Hematopoietic multipotent progenitor cell treated with erythropoietin and hydrocortisone succinate and interleukin-3 and kit ligand, for 6 days (in vitro differentiated cells): ENCODE measurements around the gene DTX4.

Experiments used
- DNase-seq: peaks from one replicate; pipeline ENCODE4 v3.0.0-alpha.2; 2015

DTX4 gene

GRCh38 chr11:59192446-59193020 is 20.6 kb downstream of the DTX4 start:
- DNase-seq: no peak

- no peak for DNase-seq
Observed at GRCh38 chr11:59193587-59194130, 21.7 kb downstream of the DTX4 start.

- DNase-seq: no peak
Observed at GRCh38 chr11:59195586-59195985, 23.7 kb downstream of the DTX4 start.

GRCh38 chr11:59196777-59197176 is 24.8 kb downstream of the DTX4 start:
- DNase-seq: no peak

GRCh38 chr11:59197991-59198390 is 26.1 kb downstream of the DTX4 start:
- DNase-seq: peak; percentile 41

- no peak for DNase-seq
Observed at GRCh38 chr11:59198726-59199125, 26.8 kb downstream of the DTX4 start.

- DNase-seq: no peak
Observed at GRCh38 chr11:59199546-59200422, 27.9 kb downstream of the DTX4 start.

GRCh38 chr11:59200423-59200746 is 28.5 kb downstream of the DTX4 start:
- no peak for DNase-seq

GRCh38 chr11:59201353-59201752 is 29.4 kb downstream of the DTX4 start:
- peak; percentile 13 for DNase-seq

GRCh38 chr11:59204746-59205145 is 32.8 kb downstream of the DTX4 start:
- DNase-seq: no peak

GRCh38 chr11:59205648-59206047 is 33.7 kb downstream of the DTX4 start:
- no peak for DNase-seq

- DNase-seq: peak; percentile 66
Observed at GRCh38 chr11:59206635-59207034, 34.7 kb downstream of the DTX4 start.

GRCh38 chr11:59207988-59208451 is 36.1 kb downstream of the DTX4 start:
- DNase-seq: peak; percentile 81

GRCh38 chr11:59208956-59209355 is 37.0 kb downstream of the DTX4 start:
- no peak for DNase-seq

- no peak for DNase-seq
Observed at GRCh38 chr11:59212222-59212621, 40.3 kb downstream of the DTX4 start.

- DNase-seq: peak; percentile 18
Observed at GRCh38 chr11:59212744-59213631, 41.1 kb downstream of the DTX4 start, which contains the start of gene MPEG1. Gene MPEG1, minus strand, starts transcription at chr11:59212927. Its CDS starts 62 bp downstream, at chr11:59212865.

- DNase-seq: no peak
Observed at GRCh38 chr11:59214141-59214893, 42.4 kb downstream of the DTX4 start.

- DNase-seq: peak; percentile 61
Observed at GRCh38 chr11:59216641-59217564, 45.0 kb downstream of the DTX4 start.

GRCh38 chr11:59218319-59218718 is 46.4 kb downstream of the DTX4 start:
- no peak for DNase-seq

GRCh38 chr11:59218893-59219292 is 47.0 kb downstream of the DTX4 start:
- DNase-seq: no peak

GRCh38 chr11:59219836-59220235 is 47.9 kb downstream of the DTX4 start:
- no peak for DNase-seq
